ENCODE data around the gene DTL.

DNA sequence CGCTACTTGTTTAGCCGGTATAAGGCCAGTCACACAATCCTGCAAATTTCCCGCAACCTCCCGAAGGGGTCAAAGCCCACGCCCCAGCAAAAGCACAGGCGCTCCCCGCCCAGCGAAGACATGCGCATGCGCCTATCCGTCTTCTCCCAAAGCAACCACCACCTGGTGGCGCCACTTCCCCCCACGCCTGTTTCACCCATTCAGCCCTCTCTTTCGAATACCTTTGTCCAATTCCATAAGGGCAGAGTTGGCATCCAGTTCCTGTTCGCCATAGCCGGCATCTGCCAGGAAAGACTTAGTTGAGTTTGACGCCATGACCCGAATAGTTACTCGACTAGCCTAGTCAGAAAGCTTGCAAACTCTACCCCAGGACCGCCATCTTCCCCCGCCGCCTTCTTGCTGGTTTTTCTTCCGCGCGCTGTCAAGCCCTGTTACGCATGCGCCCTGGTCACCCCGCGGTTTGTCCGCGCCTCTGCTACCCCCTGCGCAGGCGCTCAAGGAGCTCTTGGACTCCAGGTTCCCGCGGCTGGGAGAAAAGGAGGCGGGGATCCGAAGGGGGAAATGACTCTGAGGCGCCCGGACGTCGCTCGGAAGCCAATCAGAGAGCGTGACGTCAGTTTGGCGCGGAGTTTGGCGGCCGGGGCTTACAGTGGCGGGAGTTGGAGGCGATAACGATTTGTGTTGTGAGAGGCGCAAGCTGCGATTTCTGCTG lies at the start of gene DTL, which contains the start of gene INTS7:
- TF ChIP-seq, protein P1, sequence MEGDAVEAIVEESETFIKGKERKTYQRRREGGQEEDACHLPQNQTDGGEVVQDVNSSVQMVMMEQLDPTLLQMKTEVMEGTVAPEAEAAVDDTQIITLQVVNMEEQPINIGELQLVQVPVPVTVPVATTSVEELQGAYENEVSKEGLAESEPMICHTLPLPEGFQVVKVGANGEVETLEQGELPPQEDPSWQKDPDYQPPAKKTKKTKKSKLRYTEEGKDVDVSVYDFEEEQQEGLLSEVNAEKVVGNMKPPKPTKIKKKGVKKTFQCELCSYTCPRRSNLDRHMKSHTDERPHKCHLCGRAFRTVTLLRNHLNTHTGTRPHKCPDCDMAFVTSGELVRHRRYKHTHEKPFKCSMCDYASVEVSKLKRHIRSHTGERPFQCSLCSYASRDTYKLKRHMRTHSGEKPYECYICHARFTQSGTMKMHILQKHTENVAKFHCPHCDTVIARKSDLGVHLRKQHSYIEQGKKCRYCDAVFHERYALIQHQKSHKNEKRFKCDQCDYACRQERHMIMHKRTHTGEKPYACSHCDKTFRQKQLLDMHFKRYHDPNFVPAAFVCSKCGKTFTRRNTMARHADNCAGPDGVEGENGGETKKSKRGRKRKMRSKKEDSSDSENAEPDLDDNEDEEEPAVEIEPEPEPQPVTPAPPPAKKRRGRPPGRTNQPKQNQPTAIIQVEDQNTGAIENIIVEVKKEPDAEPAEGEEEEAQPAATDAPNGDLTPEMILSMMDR (IDR thresholded peaks at IDR 0.05): peak; percentile 87 to 93 (median 89)
- TF ChIP-seq POLR2A (IDR thresholded peaks at IDR 0.05; ENCODE audit: low read depth): no peak
